SK-N-MC (cell line): ENCODE data around the gene SPINK5.

Experiments used
- DNase-seq: peaks from one replicate; pipeline ENCODE4 v3.0.0-alpha.2; 2011; ENCODE audit warnings: low read depth, low spot score
- H3K27ac ChIP-seq: fragments of 200-600 bp; sonication (generic); 2 replicates; pipeline ENCODE4 v1.5.1; 2016; ENCODE audit warnings: mixed run types
- H3K36me3 ChIP-seq: fragments of 200-600 bp; sonication (generic); 2 replicates; pipeline ENCODE4 v1.6.1; 2017; ENCODE audit warnings: antibody characterized with exemption, low read length, mixed read lengths; ENCODE audit not compliant: insufficient read depth
- H3K4me3 ChIP-seq: fragments of 200-600 bp; sonication (generic); 2 replicates; pipeline ENCODE4 v1.5.1; 2016
- H3K9ac ChIP-seq: fragments of 200-600 bp; sonication (generic); 2 replicates; pipeline ENCODE4 v1.8.0; 2017; ENCODE audit warnings: mixed run types, mixed read lengths; ENCODE audit not compliant: insufficient read length
- H3K9me3 ChIP-seq: fragments of 200-600 bp; sonication (generic); 2 replicates; pipeline ENCODE4 v1.6.1; 2017; ENCODE audit warnings: low read depth, mild to moderate bottlenecking, antibody characterized with exemption, low read length, moderate library complexity, mixed read lengths
- EZH2 ChIP-seq: fragments of 200-600 bp; sonication (generic); IDR thresholded peaks from one replicate; pipeline ENCODE4 v1.6.1; 2017; ENCODE audit warnings: antibody characterized with exemption
- FOXP2 ChIP-seq: optimal IDR thresholded peaks from 2 replicates; pipeline ENCODE3; 2011; ENCODE audit warnings: mild to moderate bottlenecking, moderate library complexity; ENCODE audit not compliant: insufficient read depth; ENCODE audit errors: extremely low read length, control extremely low read depth
- POLR2AphosphoS5 ChIP-seq: IDR thresholded peaks from 2 replicates; pipeline ENCODE4 v1.6.1; 2012; ENCODE audit warnings: mild to moderate bottlenecking, low read depth, low read length, borderline replicate concordance

The SPINK5 gene

DNA sequence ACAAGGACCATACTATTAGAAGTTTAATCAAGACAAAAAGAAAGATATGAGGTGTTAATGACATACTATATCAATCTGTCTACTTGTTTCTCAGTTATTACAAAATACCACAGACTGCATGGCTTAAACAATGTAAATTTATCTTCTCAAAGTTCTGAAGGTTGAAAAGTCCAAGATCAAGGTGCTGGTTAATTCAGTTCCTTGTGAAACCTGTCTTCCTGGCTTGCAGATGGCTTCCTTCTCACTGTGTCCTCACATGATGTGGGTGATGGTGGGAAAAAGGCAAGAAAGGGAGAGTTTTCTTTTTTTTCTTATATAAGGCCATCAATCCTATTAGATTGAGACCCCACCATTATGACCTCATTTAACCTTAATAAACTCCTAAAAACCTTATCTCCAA, 89.0 kb downstream of the SPINK5 start:
- no peak for DNase-seq
- no peak for TF ChIP-seq EZH2
- no peak for TF ChIP-seq POLR2AphosphoS5
- no peak for TF ChIP-seq FOXP2
- Histone ChIP-seq H3K36me3 (no peaks in the 10 kb centered on the region), H3K9ac (no peak overlapping the region), H3K9me3 (no peaks in the 10 kb centered on the region), H3K27ac (no peak overlapping the region), H3K4me3 (no peak overlapping the region)

- Histone ChIP-seq H3K4me3 (no peak overlapping the region), H3K9ac (no peak overlapping the region), H3K9me3 (no peaks in the 10 kb centered on the region), H3K27ac (no peak overlapping the region), H3K36me3 (no peaks in the 10 kb centered on the region)
- TF ChIP-seq POLR2AphosphoS5 (no peak), EZH2 (no peak), FOXP2 (no peak)
- no peak for DNase-seq
These were observed 92.8 kb downstream of the SPINK5 start for GRCh38 chr5:148156609-148157008.

GRCh38 chr5:148162038-148162437, 98.3 kb downstream of the SPINK5 start:
- no peak overlapping the region for H3K27ac ChIP-seq
- H3K4me3 ChIP-seq, result no peak overlapping the region
- H3K9ac ChIP-seq, result no peak overlapping the region
- no peak for DNase-seq
- no peaks in the 10 kb centered on the region for H3K36me3 ChIP-seq
- H3K9me3 ChIP-seq, result no peaks in the 10 kb centered on the region
- no peak for TF ChIP-seq POLR2AphosphoS5
- TF ChIP-seq EZH2, result no peak
- TF ChIP-seq FOXP2, result no peak

GRCh38 chr5:148163345-148163744, 99.6 kb downstream of the SPINK5 start:
- Histone ChIP-seq H3K9ac (no peak overlapping the region), H3K9me3 (no peaks in the 10 kb centered on the region), H3K27ac (no peak overlapping the region), H3K4me3 (no peak overlapping the region), H3K36me3 (no peaks in the 10 kb centered on the region)
- DNase-seq, result no peak
- TF ChIP-seq POLR2AphosphoS5 (no peak), EZH2 (no peak), FOXP2 (no peak)

DNA sequence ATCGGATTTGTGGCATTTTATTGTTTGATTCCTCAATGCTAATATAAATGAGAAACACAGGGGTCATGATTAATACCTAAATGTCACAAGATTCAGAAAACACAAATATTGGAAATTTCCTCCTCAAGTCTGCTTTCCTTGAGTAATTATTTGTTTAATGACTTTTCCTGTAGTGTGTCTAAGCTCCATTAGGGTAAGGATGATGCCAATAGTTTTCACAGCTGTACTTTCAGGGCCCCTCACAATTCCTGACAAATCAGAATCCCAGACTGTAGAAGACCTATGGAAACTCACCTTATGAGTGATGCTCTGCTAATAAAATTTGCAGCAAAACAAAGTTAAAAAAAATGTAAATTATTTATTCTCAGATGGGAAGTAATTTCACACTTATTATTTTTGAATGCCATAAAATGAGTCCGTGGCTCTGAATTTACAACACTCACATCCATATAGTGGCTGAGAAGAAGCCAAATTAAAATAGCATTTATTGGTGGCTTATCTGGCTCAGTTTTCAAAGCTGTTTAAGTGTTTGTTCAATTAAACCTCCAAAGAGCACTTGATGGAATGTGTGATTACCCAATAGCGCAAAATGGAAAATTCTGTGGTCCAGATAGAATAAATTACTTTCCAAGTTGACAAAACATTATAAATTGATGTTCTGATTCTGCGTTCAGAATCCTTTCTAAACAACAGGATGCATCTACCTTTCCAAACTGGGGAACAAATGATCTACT, 102.9 kb downstream of the SPINK5 start:
- H3K4me3 ChIP-seq, result no peak overlapping the region
- H3K9ac ChIP-seq, result no peak overlapping the region
- H3K9me3 ChIP-seq, result no peaks in the 10 kb centered on the region
- no peak for TF ChIP-seq POLR2AphosphoS5
- no peak for TF ChIP-seq EZH2
- no peak for TF ChIP-seq FOXP2
- H3K36me3 ChIP-seq, result no peaks in the 10 kb centered on the region
- no peak for DNase-seq
- H3K27ac ChIP-seq, result no peak overlapping the region

- Histone ChIP-seq H3K4me3 (no peak within 1 kb of the TSS), H3K9me3 (no peaks in the 10 kb centered on the region)
- DNase-seq, result no peak
These were observed 104.5 kb downstream of the SPINK5 start, which contains the start of gene SPINK14 for GRCh38 chr5:148168246-148168645. Gene SPINK14, plus strand, starts transcription at chr5:148168546. Its CDS starts 1,187 bp downstream, at chr5:148169733.

GRCh38 chr5:148172377-148172776, 108.6 kb downstream of the SPINK5 start:
- no peak for TF ChIP-seq FOXP2
- TF ChIP-seq EZH2, result no peak
- no peak for TF ChIP-seq POLR2AphosphoS5
- H3K27ac ChIP-seq, result no peak overlapping the region
- H3K9ac ChIP-seq, result no peak overlapping the region
- H3K4me3 ChIP-seq, result no peak overlapping the region
- no peaks in the 10 kb centered on the region for H3K9me3 ChIP-seq
- no peaks in the 10 kb centered on the region for H3K36me3 ChIP-seq
- DNase-seq, result no peak

More at GRCh38 chr5:148168246-148168645, 104.5 kb downstream of the SPINK5 start, which contains the start of gene SPINK14:
- no peaks in the 10 kb centered on the region for H3K36me3 ChIP-seq
- no peak within 1 kb of the TSS for H3K27ac ChIP-seq
- no peak within 1 kb of the TSS for H3K9ac ChIP-seq
- TF ChIP-seq POLR2AphosphoS5, result no peak
- TF ChIP-seq FOXP2, result no peak
- TF ChIP-seq EZH2, result no peak

DNA sequence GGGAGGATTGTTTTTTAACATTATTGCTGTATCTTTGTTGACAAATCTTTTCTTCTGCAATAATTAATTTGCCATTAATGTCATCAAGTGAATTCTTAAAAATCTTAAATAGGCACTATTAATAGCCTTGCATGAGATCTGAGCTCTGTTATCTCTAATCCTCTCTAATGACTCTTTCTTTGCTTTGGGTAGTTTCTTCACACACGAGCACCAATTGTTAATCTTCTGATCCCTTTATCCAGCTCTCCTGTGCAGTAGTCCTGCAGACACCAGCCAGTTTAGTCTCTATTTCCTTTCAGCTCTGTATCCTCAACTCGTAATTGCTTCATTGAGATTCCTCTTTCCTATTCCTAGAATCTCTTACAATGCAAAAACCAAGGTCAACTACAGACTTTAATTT, 112.7 kb downstream of the SPINK5 start:
- no peak overlapping the region for H3K27ac ChIP-seq
- no peaks in the 10 kb centered on the region for H3K36me3 ChIP-seq
- no peaks in the 10 kb centered on the region for H3K9me3 ChIP-seq
- no peak overlapping the region for H3K4me3 ChIP-seq
- H3K9ac ChIP-seq, result no peak overlapping the region
- TF ChIP-seq FOXP2 (no peak), EZH2 (no peak), POLR2AphosphoS5 (no peak)
- DNase-seq, result no peak
